GM12878 (cell line): ENCODE measurements around the gene CDHR5.

ENCODE experiments used
- CTCF ChIP-seq, 3 experiments: IDR thresholded peaks in 2 of 3; conservative IDR thresholded peaks in 1 of 3; 2 replicates each; pipeline ENCODE4 v1.5.1; 2011; ENCODE audit warnings: low read depth in 3 of 3, low read length in 3 of 3, mild to moderate bottlenecking in 3 of 3, control low read depth in 2 of 3, moderate library complexity in 2 of 3, inconsistent platforms in 1 of 3, mixed read lengths in 1 of 3; ENCODE audit not compliant: control insufficient read depth in 2 of 3, insufficient read depth in 1 of 3; ENCODE audit errors: extremely low read depth in 1 of 3
- RFX5 ChIP-seq: IDR thresholded peaks from 2 replicates; pipeline ENCODE4 v1.6.1; 2011; ENCODE audit warnings: low read depth, low read length, improper control_type of control experiment
- TAF1 ChIP-seq: IDR thresholded peaks from 2 replicates; pipeline ENCODE4 v1.6.1; 2011; ENCODE audit warnings: mild to moderate bottlenecking, low read depth, low read length, borderline replicate concordance
- ZNF274 ChIP-seq: IDR thresholded peaks from one replicate; pipeline ENCODE4 v1.8.0; 2011; ENCODE audit not compliant: insufficient read length, insufficient read depth

DNA sequence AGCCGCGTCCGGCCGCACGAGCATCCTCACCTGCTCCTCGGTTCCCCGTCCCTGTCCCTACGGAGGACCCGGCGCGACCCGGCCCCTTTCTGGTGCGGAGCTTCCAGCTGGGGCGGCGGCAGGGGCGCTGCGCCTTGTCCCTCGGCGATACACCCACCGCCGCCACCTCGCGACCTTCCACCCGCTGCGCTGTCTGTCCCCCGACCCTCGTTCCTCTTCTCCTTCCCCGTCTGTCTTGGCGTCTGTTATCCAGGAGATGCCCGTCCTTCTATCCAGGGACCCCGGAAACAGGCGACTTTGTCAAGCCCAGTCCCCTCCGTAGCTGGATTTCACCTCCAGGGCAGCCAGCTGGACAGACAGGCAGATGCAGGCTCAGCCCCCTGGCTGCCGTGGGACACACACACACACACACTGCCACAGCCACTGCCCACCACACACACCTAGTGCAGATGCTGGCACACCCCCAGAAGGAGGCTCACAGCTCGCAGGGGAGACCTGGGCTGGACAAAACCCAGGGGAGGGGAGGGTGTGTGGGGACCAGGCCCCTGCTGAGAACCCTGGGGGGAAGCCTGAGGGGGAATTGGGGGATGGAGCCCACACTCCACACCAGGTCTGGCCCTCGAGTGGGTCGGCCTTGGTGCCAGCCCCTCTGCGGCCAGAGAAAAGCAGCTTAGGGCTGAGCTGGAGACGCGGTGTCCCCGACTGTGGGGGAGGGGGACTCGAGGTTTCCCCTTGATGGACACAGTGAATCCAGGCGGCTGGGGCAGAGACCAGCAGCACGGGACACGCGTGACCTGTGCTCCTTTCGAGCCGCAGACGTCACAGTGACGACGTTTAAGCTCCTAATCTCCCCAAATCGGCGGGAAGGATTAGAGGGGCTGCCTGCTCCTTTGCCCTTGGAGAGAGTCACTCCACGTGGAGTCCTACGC, 13.1 kb upstream of the CDHR5 start:
- TF ChIP-seq CTCF (IDR thresholded peaks at IDR 0.05 in 2 of 3, conservative IDR thresholded peaks at IDR 0.05 in 1 of 3; ENCODE audit: control insufficient read depth in 2 of 3, extremely low read depth in 1 of 3, insufficient read depth in 1 of 3, low read depth in 3 of 3, low read length in 3 of 3) (no peak), ZNF274 (no peak), TAF1 (no peak), RFX5 (no peak)
